SK-N-MC (cell line): Measurements from ENCODE around the gene ZNF440.
"Not testable (repeated sequence)": the region's sequence is repeated elsewhere in the genome, so short reads cannot be mapped to it uniquely, and the experiment has no call there.

Source experiments
- DNase-seq: peaks from one replicate; pipeline ENCODE4 v3.0.0-alpha.2; 2011; ENCODE audit warnings: low read depth, low spot score
- H3K27ac ChIP-seq: fragments of 200-600 bp; sonication (generic); 2 replicates; pipeline ENCODE4 v1.5.1; 2016; ENCODE audit warnings: mixed run types
- H3K36me3 ChIP-seq: fragments of 200-600 bp; sonication (generic); 2 replicates; pipeline ENCODE4 v1.6.1; 2017; ENCODE audit warnings: antibody characterized with exemption, low read length, mixed read lengths; ENCODE audit not compliant: insufficient read depth
- H3K4me3 ChIP-seq: fragments of 200-600 bp; sonication (generic); 2 replicates; pipeline ENCODE4 v1.5.1; 2016
- H3K9ac ChIP-seq: fragments of 200-600 bp; sonication (generic); 2 replicates; pipeline ENCODE4 v1.8.0; 2017; ENCODE audit warnings: mixed run types, mixed read lengths; ENCODE audit not compliant: insufficient read length
- H3K9me3 ChIP-seq: fragments of 200-600 bp; sonication (generic); 2 replicates; pipeline ENCODE4 v1.6.1; 2017; ENCODE audit warnings: low read depth, mild to moderate bottlenecking, antibody characterized with exemption, low read length, moderate library complexity, mixed read lengths
- EZH2 ChIP-seq: fragments of 200-600 bp; sonication (generic); IDR thresholded peaks from one replicate; pipeline ENCODE4 v1.6.1; 2017; ENCODE audit warnings: antibody characterized with exemption
- FOXP2 ChIP-seq: optimal IDR thresholded peaks from 2 replicates; pipeline ENCODE3; 2011; ENCODE audit warnings: mild to moderate bottlenecking, moderate library complexity; ENCODE audit not compliant: insufficient read depth; ENCODE audit errors: extremely low read length, control extremely low read depth
- POLR2AphosphoS5 ChIP-seq: IDR thresholded peaks from 2 replicates; pipeline ENCODE4 v1.6.1; 2012; ENCODE audit warnings: mild to moderate bottlenecking, low read depth, low read length, borderline replicate concordance

The ZNF440 gene

GRCh38 chr19:11848200-11848593, 34.1 kb downstream of the ZNF440 start:
- Histone ChIP-seq H3K36me3 (no peaks in the 10 kb centered on the region), H3K4me3 (peak overlapping the region; percentile 63; the same call in 1 of the 2 replicates), H3K27ac (no peak overlapping the region), H3K9me3 (no peaks in the 10 kb centered on the region), H3K9ac (no peak overlapping the region)
- no peak for DNase-seq
- TF ChIP-seq EZH2: no peak
- TF ChIP-seq FOXP2: no peak
- no peak for TF ChIP-seq POLR2AphosphoS5

GRCh38 chr19:11848594-11849469, 34.8 kb downstream of the ZNF440 start, which contains the start of gene ZNF439:
Gene ZNF439, plus strand, starts transcription at chr19:11848726. Its CDS starts 142 bp downstream, at chr19:11848868.
- no peaks in the 10 kb centered on the region for H3K36me3 ChIP-seq
- peak within 1 kb of the TSS; percentile 63 for H3K4me3 ChIP-seq
- no peaks in the 10 kb centered on the region for H3K9me3 ChIP-seq
- DNase-seq: no peak
- H3K9ac ChIP-seq: no peak within 1 kb of the TSS
- H3K27ac ChIP-seq: no peak within 1 kb of the TSS
- TF ChIP-seq FOXP2 (no peak), POLR2AphosphoS5 (no peak), EZH2 (no peak)

DNA sequence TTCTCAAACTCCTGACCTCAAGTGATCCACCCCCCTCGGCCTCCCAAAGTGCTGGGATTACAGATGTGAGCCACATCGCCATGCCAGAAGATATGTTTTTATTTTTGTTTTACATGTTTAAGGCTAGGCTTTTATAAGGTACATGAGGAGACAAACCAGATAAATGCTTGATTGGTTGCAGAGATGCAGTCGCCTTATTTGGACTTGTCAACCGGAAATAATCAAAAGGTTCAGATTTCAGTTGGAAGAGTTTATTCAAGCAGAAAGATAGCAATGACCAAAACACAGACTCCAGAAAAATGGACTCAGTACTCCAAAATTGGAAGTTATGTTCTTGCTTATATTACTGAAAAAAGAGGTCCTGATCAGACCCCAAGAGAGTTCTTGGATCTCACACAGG, 36.2 kb downstream of the ZNF440 start:
- H3K4me3 ChIP-seq, H3K36me3 ChIP-seq, H3K9ac ChIP-seq, H3K27ac ChIP-seq, DNase-seq, H3K9me3 ChIP-seq: not testable (repeated sequence)

- H3K4me3 ChIP-seq: no peak overlapping the region
- no peak overlapping the region for H3K27ac ChIP-seq
- no peaks in the 10 kb centered on the region for H3K9me3 ChIP-seq
- no peaks in the 10 kb centered on the region for H3K36me3 ChIP-seq
- H3K9ac ChIP-seq: no peak overlapping the region
- DNase-seq: no peak
- no peak for TF ChIP-seq FOXP2
- TF ChIP-seq POLR2AphosphoS5: no peak
- no peak for TF ChIP-seq EZH2
These were observed 39.3 kb downstream of the ZNF440 start for GRCh38 chr19:11853358-11853757.

- no peaks in the 10 kb centered on the region for H3K36me3 ChIP-seq
- H3K9me3 ChIP-seq: no peaks in the 10 kb centered on the region
- no peak overlapping the region for H3K27ac ChIP-seq
- no peak for TF ChIP-seq EZH2
- no peak for TF ChIP-seq POLR2AphosphoS5
- TF ChIP-seq FOXP2: no peak
- no peak for DNase-seq
- H3K4me3 ChIP-seq: no peak overlapping the region
- no peak overlapping the region for H3K9ac ChIP-seq
These were observed 42.6 kb downstream of the ZNF440 start for GRCh38 chr19:11856596-11857250.

DNA sequence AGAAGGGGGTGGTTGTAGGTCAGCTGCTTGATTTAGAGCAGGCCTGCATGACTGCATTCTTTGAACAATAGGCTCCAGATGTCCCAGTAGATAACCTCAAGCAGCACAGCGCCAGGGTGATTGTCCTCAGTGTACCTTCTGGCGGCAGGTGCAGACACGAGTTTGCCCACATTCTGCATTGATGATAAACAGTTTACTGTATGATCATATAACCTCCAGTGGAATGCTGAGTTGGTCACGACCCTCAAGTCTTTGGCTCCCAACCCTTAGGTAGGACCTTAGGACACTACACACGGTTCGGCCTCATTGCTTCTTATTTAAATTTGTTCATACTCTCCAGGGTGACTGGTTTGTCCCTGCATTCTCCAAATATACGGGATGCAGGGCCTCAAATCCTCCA, 46.6 kb downstream of the ZNF440 start:
- Histone ChIP-seq H3K9me3 (no peaks in the 10 kb centered on the region), H3K36me3 (no peaks in the 10 kb centered on the region), H3K9ac (no peak overlapping the region), H3K27ac (no peak overlapping the region), H3K4me3 (no peak overlapping the region)
- no peak for DNase-seq
- TF ChIP-seq POLR2AphosphoS5 (no peak), FOXP2 (no peak), EZH2 (no peak)

DNA sequence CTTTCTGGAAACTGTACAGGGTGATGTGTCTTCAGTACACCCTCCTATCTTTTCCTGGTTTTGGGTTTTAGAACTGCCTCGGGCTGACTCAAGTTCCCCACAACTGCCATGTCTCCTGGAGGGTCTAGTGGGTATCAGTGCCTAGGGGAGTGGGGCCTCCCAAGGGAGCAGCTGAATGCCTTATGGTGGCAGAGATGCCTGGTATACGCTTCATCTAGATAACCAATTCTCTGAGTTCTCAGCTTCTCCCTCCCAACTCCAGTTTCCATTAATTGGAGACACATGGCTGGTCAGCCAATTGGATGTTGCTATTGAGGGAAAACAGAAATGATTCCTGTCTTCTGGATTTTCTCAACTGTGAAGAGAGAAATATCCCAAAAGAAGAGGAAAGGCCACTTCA, 47.2 kb downstream of the ZNF440 start:
- Histone ChIP-seq H3K27ac (no peak overlapping the region), H3K36me3 (no peaks in the 10 kb centered on the region), H3K4me3 (no peak overlapping the region), H3K9me3 (no peaks in the 10 kb centered on the region), H3K9ac (no peak overlapping the region)
- TF ChIP-seq POLR2AphosphoS5 (no peak), FOXP2 (no peak), EZH2 (no peak)
- no peak for DNase-seq

DNA sequence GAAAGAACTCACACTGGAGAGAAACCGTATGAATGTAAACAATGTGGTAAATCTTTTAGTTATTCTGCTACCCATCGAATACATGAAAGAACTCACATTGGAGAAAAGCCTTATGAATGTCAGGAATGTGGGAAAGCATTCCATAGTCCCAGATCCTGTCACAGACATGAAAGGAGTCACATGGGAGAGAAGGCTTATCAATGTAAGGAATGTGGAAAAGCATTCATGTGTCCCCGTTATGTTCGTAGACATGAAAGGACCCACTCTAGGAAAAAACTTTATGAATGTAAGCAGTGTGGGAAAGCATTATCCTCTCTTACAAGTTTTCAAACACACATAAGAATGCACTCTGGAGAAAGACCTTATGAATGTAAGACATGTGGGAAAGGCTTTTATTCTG, 53.7 kb downstream of the ZNF440 start:
- H3K27ac ChIP-seq, H3K4me3 ChIP-seq, H3K9me3 ChIP-seq, H3K9ac ChIP-seq, DNase-seq, H3K36me3 ChIP-seq: not testable (repeated sequence)
